HCT116 (cell line): Measurements from ENCODE around the gene DTX3L. TPM values are rescaled to one million over a fixed set of nuclear protein-coding genes. Genes with fewer than 3 reads are reported as not detected.
A peak's percentile ranks its signal among the peaks of the same experiment; 100 is the strongest.

Experiments
- ATAC-seq: fragments of 200-7000 bp; cut with Tn5 transposase; 2 replicates; pipeline ENCODE4 v1.9.1; 2020; ENCODE audit warnings: mild to moderate bottlenecking, moderate library complexity
- BruUV-seq: library from RNA; stranded (reverse); fragments of 400-500 nt; replicated peaks from 2 replicates; lab custom pipeline; 2021; lab: Mats Ljungman, UMichigan
- CTCF ChIA-PET: fragments of 300-600 bp; sonication (Branson Sonifier 250); formaldehyde crosslinking; loops from one replicate; lab custom pipeline; 2021; ENCODE audit warnings: antibody characterized with exemption; lab: Charles Lee
- POLR2A ChIA-PET: fragments of 300-600, 350-600 bp; sonication (Branson Sonifier 250); formaldehyde crosslinking; loops from one replicate; lab custom pipeline; 2021; ENCODE audit warnings: antibody characterized with exemption; lab: Charles Lee
- RAD21 ChIA-PET, 2 experiments: fragments of 300-600 bp; sonication (Branson Sonifier 250); formaldehyde crosslinking; loops; one replicate each; lab custom pipeline; 2023; ENCODE audit warnings: low total read pairs in 2 of 2; ENCODE audit not compliant: uncharacterized antibody in 2 of 2, unreplicated experiment in 2 of 2, low non-redundant PET in 1 of 2; lab: Charles Lee
- DNase-seq: peaks from one replicate; pipeline ENCODE4 v3.0.0-alpha.2; 2010; ENCODE audit warnings: low read depth, low spot score
- H2AFZ ChIP-seq: fragments of 200-600 bp; shearing (Covaris generic), sonication (generic); 2 replicates; pipeline ENCODE4 v1.6.1; 2017; ENCODE audit warnings: low read depth, mixed run types, mixed read lengths, antibody characterized with exemption, low read length; ENCODE audit not compliant: poor library complexity, severe bottlenecking
- H3K27ac ChIP-seq: 2 replicates; pipeline ENCODE4 v1.5.1; 2012; ENCODE audit warnings: low read depth, low read length
- H3K27me3 ChIP-seq: fragments of 200-600 bp; sonication (generic); 2 replicates; pipeline ENCODE4 v1.6.1; 2016; ENCODE audit warnings: mixed run types, low read length, mixed read lengths; ENCODE audit not compliant: insufficient read depth
- H3K36me3 ChIP-seq, 2 experiments: fragments of 200-500 bp in 1 of 2; fragments of 200-600 bp in 1 of 2; sonication (Bioruptor generic) in 1 of 2; sonication (generic) in 1 of 2; 2 replicates each; pipeline versions ENCODE4 v1.5.1 to v1.6.1; 2014 to 2016; ENCODE audit warnings: low read length in 2 of 2, inconsistent platforms in 1 of 2, mixed read lengths in 1 of 2, mixed run types in 1 of 2; ENCODE audit not compliant: insufficient read depth in 2 of 2, control insufficient read depth in 1 of 2
- H3K4me1 ChIP-seq, 2 experiments: fragments of 200-600 bp in 1 of 2; sonication (generic) in 1 of 2; 2 replicates each; pipeline versions ENCODE4 v1.5.1 to v1.6.1; 2012 to 2017; ENCODE audit warnings: low read length in 2 of 2, inconsistent platforms in 1 of 2, mild to moderate bottlenecking in 1 of 2, mixed read lengths in 1 of 2, mixed run types in 1 of 2, moderate library complexity in 1 of 2; ENCODE audit not compliant: insufficient read depth in 2 of 2, control insufficient read depth in 1 of 2
- H3K4me2 ChIP-seq: fragments of 200-600 bp; sonication (generic); 2 replicates; pipeline ENCODE4 v1.6.1; 2017; ENCODE audit warnings: mixed run types, low read length, mixed read lengths
- H3K4me3 ChIP-seq, 2 experiments: fragments of 200-600 bp in 1 of 2; sonication (generic) in 1 of 2; replicated peaks in 1 of 2; 2 replicates each; pipeline ENCODE4 v1.5.1; 2011 to 2016; ENCODE audit warnings: low read length in 2 of 2, control low read depth in 1 of 2, low read depth in 1 of 2, mild to moderate bottlenecking in 1 of 2, mixed read lengths in 1 of 2, mixed run types in 1 of 2
- H3K79me2 ChIP-seq: fragments of 200-600 bp; sonication (generic); 2 replicates; pipeline ENCODE4 v1.6.1; 2017; ENCODE audit warnings: mild to moderate bottlenecking, mixed run types, low read length, moderate library complexity, mixed read lengths; ENCODE audit not compliant: insufficient read depth
- H3K9ac ChIP-seq: fragments of 200-600 bp; sonication (generic); 2 replicates; pipeline ENCODE4 v1.6.1; 2016; ENCODE audit warnings: low read length, mixed read lengths
- H3K9me2 ChIP-seq: fragments of 200-600 bp; sonication (generic), shearing (Covaris generic); 2 replicates; pipeline ENCODE4 v1.6.1; 2017; ENCODE audit warnings: mixed run types, mild to moderate bottlenecking, moderate library complexity; ENCODE audit not compliant: insufficient read depth
- H3K9me3 ChIP-seq, 2 experiments: fragments of 200-500 bp in 1 of 2; fragments of 200-600 bp in 1 of 2; sonication (Bioruptor generic) in 1 of 2; sonication (generic) in 1 of 2; 2 replicates each; pipeline ENCODE4 v1.6.1; 2014 to 2017; ENCODE audit warnings: low read length in 2 of 2, mixed read lengths in 2 of 2, inconsistent platforms in 1 of 2, low read depth in 1 of 2, mild to moderate bottlenecking in 1 of 2, mixed run types in 1 of 2, moderate library complexity in 1 of 2; ENCODE audit not compliant: control insufficient read depth in 1 of 2, insufficient read depth in 1 of 2
- H4K20me1 ChIP-seq: fragments of 200-600 bp; sonication (generic), shearing (Covaris generic); 2 replicates; pipeline ENCODE4 v1.6.1; 2017; ENCODE audit warnings: mixed run types, mild to moderate bottlenecking, moderate library complexity; ENCODE audit not compliant: insufficient read depth
- EZH2 ChIP-seq: fragments of 200-600 bp; sonication (generic); IDR thresholded peaks from 2 replicates; pipeline ENCODE4 v1.6.1; 2017; ENCODE audit warnings: antibody characterized with exemption, mixed run types
- RAD21 ChIP-seq: IDR thresholded peaks from 2 replicates; pipeline ENCODE4 v1.6.1; 2012; ENCODE audit warnings: low read depth, mild to moderate bottlenecking
- intact Hi-C: fragments of 100-400 bp; cut with micrococcal nuclease; formaldehyde crosslinking; loops from 2 replicates; pipeline ENCODE4 v1.10.0; 2022
- total RNA-seq: library from RNA; stranded (reverse); gene quantifications from one replicate; pipeline ENCODE4 v1.2.1, GENCODE V29; 2021; ENCODE audit not compliant: unreplicated experiment
- TF ChIP-seq, protein P1 (sequence below), 3 experiments: fragments of 200-600 bp in 1 of 3; sonication (generic) in 1 of 3; IDR thresholded peaks in 2 of 3; conservative IDR thresholded peaks in 1 of 3; 2 replicates each; pipeline ENCODE4 v1.5.1; 2012 to 2017; ENCODE audit warnings: low read depth in 2 of 3, low read length in 2 of 3, antibody characterized with exemption in 1 of 3, borderline replicate concordance in 1 of 3, control low read depth in 1 of 3, mild to moderate bottlenecking in 1 of 3, mixed read lengths in 1 of 3, mixed run types in 1 of 3, moderate library complexity in 1 of 3; ENCODE audit not compliant: insufficient read depth in 1 of 3
- TF ChIP-seq, protein P2 (sequence below): IDR thresholded peaks from 2 replicates; pipeline ENCODE4 v1.6.1; 2012

The DTX3L gene
- total RNA-seq, 1 experiment from 2014 or later, result 13.1 TPM

DNA sequence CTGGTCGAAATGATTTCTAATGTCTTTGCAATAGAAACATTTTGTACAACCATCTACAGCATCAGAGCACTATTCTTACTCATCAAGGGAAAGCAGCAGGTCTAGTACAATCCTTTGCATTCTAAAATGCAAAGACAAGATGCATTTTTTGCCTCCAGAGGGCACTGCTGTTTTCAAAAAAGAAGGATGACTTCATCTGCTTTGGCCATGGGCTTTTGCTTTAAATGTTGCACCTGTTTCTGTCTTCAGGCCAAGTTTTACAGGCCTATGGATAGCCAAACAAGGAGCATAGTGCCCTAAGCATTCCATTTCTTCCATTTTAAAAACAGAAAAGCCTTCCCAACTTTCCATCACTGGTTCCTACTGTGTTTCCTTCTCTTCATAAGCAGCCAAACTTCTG, 3.5 kb upstream of the DTX3L start:
- intact Hi-C loops, result loop anchor here (1.0 to 5.0 kb wide), 2 partner anchors 103 to 119 kb away; no protein-coding TSS in a partner anchor
- CTCF ChIA-PET, result interaction anchor here (0.9 kb wide), 1 partner anchor 119 kb away, joined by 8 read pairs; no protein-coding TSS in a partner anchor
- ATAC-seq, result peak; percentile 43; the same call in 1 of the 2 replicates

More for the DNA sequence above, 3.5 kb upstream of the DTX3L start:
- H3K4me2 ChIP-seq, result no peak overlapping the region
- H3K4me1 ChIP-seq, result peaks cover 8 to 17% of the 10 kb centered on the region in 2 experiments
- H2AFZ ChIP-seq, result no peak overlapping the region
- no peak overlapping the region for H3K4me3 ChIP-seq
- H3K9me3 ChIP-seq, result no peaks in the 10 kb centered on the region
- ChIA-PET RAD21 (no interaction called here), POLR2A (interaction anchor here (2.0 kb wide), 1 partner anchor 118 kb away, joined by 6 read pairs; no protein-coding TSS in a partner anchor)
- DNase-seq, result peak; percentile 51
- H3K9ac ChIP-seq, result no peak overlapping the region
- 0 out of 4 replicates have a peak, but pooled peaks cover 0 to under 1% of the 10 kb centered on the region in 2 experiments for H3K36me3 ChIP-seq
- H3K27ac ChIP-seq, result no peak overlapping the region
- H3K79me2 ChIP-seq, result 0 out of 2 replicates have a peak, but pooled peaks cover 4% of the 10 kb centered on the region
- BruUV-seq, result no TSS peak
- TF ChIP-seq, protein P1, sequence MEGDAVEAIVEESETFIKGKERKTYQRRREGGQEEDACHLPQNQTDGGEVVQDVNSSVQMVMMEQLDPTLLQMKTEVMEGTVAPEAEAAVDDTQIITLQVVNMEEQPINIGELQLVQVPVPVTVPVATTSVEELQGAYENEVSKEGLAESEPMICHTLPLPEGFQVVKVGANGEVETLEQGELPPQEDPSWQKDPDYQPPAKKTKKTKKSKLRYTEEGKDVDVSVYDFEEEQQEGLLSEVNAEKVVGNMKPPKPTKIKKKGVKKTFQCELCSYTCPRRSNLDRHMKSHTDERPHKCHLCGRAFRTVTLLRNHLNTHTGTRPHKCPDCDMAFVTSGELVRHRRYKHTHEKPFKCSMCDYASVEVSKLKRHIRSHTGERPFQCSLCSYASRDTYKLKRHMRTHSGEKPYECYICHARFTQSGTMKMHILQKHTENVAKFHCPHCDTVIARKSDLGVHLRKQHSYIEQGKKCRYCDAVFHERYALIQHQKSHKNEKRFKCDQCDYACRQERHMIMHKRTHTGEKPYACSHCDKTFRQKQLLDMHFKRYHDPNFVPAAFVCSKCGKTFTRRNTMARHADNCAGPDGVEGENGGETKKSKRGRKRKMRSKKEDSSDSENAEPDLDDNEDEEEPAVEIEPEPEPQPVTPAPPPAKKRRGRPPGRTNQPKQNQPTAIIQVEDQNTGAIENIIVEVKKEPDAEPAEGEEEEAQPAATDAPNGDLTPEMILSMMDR (IDR thresholded peaks at IDR 0.05 in 2 of 3, conservative IDR thresholded peaks at IDR 0.05 in 1 of 3; ENCODE audit: borderline replicate concordance in 1 of 3, insufficient read depth in 1 of 3, low read depth in 2 of 3, low read length in 2 of 3), result peak; percentile 58 to 78 (median 61)
- TF ChIP-seq EZH2, result no peak
- TF ChIP-seq, protein P2, sequence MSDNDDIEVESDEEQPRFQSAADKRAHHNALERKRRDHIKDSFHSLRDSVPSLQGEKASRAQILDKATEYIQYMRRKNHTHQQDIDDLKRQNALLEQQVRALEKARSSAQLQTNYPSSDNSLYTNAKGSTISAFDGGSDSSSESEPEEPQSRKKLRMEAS, result no peak
- peak; percentile 89 for TF ChIP-seq RAD21
- H3K27me3 ChIP-seq, result no peaks in the 10 kb centered on the region
- no peaks in the 10 kb centered on the region for H3K9me2 ChIP-seq
- H4K20me1 ChIP-seq, result no peaks in the 10 kb centered on the region
